IPS-18c (cell line): ENCODE results near the gene AMZ1.

Experiments
- H3K4me3 ChIP-seq: 2 replicates; pipeline ENCODE4 v1.7.0; 2013; ENCODE audit warnings: low read depth, mild to moderate bottlenecking, low read length, moderate library complexity; ENCODE audit not compliant: insufficient read depth
- H3K9me3 ChIP-seq: one replicate; pipeline ENCODE4 v1.6.1; 2013; ENCODE audit warnings: mild to moderate bottlenecking, low read length, moderate library complexity; ENCODE audit not compliant: control insufficient read depth, insufficient read depth

The AMZ1 gene, protein sequence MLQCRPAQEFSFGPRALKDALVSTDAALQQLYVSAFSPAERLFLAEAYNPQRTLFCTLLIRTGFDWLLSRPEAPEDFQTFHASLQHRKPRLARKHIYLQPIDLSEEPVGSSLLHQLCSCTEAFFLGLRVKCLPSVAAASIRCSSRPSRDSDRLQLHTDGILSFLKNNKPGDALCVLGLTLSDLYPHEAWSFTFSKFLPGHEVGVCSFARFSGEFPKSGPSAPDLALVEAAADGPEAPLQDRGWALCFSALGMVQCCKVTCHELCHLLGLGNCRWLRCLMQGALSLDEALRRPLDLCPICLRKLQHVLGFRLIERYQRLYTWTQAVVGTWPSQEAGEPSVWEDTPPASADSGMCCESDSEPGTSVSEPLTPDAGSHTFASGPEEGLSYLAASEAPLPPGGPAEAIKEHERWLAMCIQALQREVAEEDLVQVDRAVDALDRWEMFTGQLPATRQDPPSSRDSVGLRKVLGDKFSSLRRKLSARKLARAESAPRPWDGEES

DNA sequence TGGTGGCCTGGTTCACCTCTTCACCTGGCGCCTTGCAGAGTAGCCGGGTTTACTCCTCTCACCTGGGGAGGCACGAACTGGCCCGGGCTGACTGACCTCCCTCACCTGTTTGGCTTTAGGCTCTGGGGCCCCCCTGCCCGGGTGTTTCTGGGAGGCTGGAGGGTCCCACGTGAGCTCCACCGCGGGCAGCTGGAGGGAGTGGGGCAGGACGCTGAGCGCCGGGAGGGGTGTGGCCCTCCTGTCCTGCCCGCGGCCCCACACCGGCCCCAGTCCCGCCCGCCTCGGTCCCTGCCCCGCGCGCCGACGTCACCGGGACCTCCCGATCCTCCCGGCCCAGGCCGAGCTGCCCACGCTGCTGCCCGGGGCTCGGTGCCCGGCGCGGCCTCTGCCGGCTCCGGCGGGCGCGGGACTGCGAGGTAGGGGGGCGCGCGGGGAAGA lies at the start of gene AMZ1:
TSS of gene AMZ1 (plus strand) at position 322 of the 438 bp plus-strand sequence. CDS start 12,250 bp downstream, outside the sequence.
- H3K9me3 ChIP-seq = no peaks in the 10 kb centered on the region
- H3K4me3 ChIP-seq = peak within 1 kb of the TSS; percentile 50

DNA sequence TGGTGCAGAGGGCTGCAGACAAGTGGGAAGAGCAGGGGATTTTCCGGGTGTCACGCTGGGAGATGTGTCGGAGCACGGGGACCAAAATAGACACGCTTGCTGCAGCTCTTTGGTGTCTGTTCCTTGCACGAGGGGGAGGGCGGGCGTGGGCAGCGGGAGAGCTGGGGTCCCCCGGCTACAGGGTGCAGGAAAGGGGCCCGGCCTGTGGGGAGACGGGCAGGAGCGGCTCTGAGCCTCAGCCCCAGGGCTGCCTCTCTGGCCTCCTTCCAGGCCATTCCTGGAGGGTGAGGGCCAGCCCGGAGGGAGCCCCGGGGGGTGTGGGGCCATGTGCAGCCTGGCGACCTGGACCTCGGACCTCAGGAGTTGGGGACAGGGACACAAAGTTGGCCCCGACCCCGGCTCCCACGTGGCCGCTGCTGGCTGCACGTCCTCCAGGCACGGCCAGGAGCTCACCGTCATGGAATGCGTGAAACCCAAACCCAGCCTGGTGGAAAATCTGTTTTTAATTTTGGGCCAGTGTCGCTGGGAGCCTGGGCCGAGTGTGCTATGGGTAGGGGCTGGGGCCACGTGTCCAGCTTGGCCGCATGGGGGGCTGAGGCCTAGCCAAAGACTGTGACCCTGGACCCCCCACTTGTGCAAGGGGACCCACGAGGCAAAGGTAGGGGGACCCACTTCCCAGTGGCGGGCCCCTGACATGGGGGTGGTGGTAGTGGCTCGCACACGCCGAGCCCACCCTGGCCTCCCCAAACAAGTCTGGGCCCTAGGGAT lies 49.6 kb upstream of the AMZ1 start:
- Histone ChIP-seq H3K9me3 (no peaks in the 10 kb centered on the region), H3K4me3 (no peak overlapping the region)

DNA sequence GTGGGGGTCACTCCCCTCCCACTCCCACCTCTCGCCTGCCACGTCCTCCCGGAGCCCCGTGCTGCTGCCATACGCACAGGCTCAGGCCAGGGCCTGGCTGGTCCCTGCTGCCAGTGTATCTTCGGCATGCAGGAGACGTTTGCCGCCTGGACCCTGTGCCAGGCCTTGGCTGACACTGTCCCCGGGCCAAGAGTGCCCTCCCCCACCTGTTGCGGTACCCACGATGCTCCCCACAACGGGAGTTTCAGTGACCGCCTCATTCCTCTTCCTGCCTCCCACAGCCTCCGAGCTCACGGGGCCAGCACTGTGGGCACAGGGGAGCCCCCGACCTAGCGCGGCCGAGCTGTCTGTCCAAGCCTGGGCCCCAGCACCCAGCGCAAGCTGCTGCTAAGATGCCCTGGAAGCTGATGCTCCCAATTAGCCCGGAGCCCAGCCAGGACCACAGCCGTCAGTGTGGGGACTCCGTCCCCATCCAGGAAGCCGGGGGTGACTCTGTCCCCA lies 48.8 kb upstream of the AMZ1 start:
- Histone ChIP-seq H3K9me3 (no peaks in the 10 kb centered on the region), H3K4me3 (no peak overlapping the region)

DNA sequence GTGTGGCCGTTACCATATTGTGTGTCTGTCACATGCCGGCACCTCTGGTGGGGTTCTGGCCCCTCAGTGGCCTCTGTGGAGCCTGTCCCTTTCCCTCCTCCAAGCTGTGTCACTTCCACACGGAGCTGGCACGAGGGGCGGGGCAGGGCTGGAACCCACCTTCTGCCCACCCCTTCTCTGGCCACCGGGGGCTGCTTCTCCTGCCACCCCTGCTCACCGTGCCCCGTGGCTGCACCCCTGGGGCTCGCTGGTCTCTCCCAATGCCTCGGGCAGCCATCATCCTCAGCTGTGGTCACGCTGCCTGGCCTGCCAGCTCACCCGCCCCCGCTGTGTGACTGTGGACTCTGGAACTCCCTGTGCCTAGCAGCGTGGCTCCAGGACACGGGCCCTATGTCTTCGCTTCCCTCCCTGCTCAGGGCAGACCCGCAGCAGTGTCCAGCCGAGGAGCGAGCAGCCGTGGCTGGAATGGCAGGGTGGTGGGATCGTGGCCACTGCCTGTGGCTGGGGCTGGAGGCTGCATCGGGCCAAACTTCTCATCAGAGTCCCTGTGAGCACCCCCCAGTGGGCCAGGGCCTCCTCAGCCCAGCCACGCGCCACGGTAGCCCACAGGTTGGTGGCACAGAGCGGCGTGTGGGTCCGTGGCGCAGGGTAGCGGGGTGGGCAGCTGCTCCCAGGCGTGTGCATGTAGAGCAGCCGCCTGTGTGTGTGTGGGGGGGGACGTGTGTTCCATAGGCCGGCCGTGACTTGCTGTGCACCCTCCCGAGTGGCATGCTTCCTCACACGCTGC lies 48.1 kb upstream of the AMZ1 start:
- Histone ChIP-seq H3K4me3 (no peak overlapping the region), H3K9me3 (no peaks in the 10 kb centered on the region)

DNA sequence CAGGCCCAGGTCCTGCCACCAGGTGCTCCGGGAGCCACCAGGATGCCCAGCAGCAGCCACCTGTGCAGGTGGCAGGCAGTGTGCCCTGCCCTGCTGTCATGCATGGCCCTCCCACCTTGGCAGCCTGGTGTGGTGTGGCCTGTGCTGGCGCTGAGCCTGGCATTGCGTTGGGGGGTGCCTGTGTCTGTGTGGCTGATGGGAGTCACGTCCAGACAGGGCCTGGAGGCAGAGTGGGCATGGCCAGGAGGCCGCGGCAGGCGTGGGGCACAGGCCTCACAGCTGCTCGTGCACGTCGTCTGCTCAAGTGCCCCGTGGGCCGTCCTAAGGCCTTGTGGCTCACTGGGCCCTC lies 47.5 kb upstream of the AMZ1 start:
- H3K4me3 ChIP-seq = no peak overlapping the region; the same call in 1 of the 2 replicates
- H3K9me3 ChIP-seq = no peaks in the 10 kb centered on the region

DNA sequence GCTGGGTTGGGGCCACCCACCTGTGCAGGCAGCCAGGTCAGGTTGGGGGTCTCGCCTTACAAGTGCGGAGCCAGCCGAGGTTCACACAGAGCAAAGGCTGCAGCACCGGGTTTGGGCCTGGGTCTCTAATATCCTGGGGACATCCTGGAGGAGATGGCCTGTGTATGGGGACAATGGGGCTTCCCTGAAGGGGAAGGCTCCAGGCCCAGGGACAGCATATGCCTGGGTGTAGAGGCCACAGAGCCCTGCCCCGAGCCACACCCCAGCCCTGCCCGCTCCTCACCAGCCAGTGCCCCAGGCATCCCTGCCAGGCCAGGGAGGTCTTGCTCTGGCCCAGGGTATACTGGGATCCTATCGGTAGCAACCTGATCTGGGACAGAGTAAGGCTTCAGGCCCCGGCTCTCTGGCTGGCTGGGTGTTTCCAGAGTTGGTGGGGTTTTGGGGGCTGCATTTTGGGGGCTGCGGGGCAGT lies 47.1 kb upstream of the AMZ1 start:
- Histone ChIP-seq H3K4me3 (no peak overlapping the region), H3K9me3 (no peaks in the 10 kb centered on the region)

DNA sequence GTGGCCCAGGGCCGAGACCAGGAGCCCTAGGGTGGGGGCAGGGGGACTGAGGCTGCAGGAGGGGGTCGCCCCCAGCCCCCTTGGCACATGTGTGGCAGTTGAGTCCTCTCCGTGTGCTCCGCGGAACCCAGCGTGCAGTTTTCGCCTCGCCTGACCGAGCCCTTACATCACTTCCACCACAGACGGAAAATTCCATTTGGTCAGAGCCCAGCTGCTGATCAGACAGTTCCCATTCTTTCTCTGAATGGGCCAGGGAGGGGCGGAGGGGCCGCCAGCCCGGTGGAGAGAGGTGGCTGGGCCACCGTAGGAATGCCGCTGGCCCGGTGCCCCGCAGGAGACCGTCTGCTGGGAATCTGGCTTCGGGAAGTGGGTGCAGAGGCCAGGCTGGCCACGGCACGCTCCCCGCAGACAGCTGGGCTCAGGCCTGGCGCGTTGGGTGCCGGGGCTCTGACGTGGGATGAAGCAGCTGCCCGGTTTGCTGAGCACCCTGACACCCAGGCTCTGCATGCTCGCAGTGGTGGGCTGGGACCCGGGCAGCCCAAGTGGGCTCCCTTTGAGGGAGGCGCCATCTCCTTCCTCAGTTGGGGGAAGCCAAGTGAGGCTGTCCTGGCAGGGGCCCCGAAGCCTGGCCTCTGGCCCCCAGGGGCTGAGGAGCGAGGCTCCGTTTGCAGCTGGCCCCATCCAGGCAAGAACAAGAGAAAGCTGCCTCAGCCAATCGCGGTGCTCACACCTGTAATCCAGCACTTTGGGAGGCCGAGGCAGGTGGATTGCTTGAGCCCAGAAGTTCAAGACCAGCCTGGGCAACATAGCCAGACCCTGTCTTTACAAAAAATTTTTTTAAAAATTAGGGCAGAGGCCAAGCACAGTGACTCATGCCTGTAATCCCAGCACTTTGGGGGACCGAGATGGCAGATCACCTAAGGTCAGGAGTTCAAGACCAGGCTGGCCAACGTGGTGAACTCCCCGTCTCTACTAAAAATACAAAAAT lies 46.3 kb upstream of the AMZ1 start:
- Histone ChIP-seq H3K4me3 (no peak overlapping the region), H3K9me3 (no peaks in the 10 kb centered on the region)

DNA sequence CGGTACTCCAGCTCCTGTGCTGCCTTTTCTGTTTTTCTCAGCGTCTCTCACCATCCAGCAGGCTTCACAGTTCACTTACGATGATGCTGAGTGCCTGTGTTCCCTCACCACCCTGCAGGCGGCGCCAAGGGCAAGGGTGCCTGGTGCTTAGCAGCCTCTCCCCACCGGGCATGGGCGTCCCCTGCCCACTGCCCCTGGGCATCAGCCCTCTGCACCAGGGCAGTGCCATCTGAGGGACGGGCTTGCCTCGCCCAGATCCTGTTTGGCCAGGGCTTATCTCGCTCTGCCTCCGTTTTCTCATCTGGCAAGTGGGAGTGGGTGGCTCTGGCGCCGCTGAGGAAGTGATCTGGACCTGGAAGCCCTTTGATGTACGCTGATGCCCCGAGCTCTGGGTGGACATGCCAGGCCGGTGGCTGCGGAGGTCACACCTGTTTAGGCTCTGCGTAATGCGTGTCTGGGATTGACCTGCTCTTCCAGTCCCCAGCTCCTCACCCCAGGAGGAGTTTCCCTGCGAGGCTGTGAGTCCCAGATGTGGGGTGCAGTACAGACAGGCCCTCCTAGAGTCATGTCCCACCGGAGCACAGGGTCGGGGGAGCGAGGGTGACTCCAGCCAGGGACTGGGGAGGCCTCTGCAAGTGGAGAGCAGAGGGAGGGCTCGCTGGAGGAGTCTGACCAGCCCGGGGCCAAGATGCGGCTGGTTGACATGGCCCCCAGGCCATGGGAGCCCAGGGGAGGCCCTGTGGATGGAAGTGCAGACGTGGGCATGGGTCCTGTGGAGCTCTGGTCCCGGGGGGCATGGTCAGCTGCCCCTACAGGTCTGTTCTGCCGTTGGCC lies 44.4 kb upstream of the AMZ1 start:
- Histone ChIP-seq H3K4me3 (no peak overlapping the region), H3K9me3 (no peaks in the 10 kb centered on the region)

DNA sequence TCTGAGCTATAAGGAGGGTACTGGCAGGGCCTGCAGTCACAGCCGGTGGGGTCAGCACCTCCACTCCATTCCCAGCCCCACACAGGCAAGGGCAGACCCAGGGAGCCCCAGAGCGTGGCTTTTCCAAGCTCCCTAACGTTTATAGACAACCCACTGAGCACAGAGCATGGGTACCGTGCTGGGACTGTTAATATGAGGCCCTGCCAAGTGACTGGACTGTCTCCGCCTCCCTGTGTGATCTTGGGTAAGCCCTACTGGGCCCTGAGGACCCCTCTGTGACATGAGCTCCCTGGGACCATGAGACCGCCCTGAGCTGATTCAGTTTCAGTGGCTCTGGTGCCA lies 43.8 kb upstream of the AMZ1 start:
- H3K9me3 ChIP-seq = no peaks in the 10 kb centered on the region
- no peak overlapping the region for H3K4me3 ChIP-seq

DNA sequence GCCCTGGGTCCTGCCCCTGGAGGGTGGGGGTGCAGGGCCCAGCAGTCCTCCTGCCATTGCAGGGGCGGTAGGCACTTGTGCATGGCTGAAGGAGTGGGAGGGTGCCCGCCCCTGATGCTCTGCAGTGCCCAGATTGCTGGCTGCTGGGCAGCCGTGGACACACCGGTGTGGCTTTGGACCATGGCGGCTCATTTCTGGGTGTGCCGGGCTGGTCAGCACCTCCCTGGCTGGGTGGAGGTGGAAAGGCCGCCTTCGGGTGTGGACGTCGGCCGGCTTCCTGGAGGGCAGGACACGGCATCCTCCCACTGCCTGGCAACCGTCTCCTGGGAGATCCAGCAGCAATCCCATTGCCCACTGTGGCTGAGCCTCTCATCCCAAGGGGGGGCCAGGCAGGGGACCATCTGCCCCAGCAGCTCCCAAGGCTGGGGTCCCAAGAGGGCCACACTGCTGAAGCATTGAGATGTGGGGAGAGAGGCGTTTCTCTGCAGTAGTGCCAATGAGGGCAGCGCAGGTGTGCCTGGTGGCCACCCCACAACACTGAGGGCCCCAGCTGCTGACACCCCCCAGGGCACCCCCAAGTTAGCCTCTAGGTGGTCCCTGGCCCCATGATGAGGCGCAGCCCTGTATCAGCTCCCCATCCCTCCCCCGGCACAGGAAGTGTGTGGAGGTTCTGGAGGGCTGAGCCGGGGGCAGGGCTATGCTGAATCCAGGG lies 43.3 kb upstream of the AMZ1 start:
- H3K9me3 ChIP-seq = no peaks in the 10 kb centered on the region
- H3K4me3 ChIP-seq = no peak overlapping the region

DNA sequence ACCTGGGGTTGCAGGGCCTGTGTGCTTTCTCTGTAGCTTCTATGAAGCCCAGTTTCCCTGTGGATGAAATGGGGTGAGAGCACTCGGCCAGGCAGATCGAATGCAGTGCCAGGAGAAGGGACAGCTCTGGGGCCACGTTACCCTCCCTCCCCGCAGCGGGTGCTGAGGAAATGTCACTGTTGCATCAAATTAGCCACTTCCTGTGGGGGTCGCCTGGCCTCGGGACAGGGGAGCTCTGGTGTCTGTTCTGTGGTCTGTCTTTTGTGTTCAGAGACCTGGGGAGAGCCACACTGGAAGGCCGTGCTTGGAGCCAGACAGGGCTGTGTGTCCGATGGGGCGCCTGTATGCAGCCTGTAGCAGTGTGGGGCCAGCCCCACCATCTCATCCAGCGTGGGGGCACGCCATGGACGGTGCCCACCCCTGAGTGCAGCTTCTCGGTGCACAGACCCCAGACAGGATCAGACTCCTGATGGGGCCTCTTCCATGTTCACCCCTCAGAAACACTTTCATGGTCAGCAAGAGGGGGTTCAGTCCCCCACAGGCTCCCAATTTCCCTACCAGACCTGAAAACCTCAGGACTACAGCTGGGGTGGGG lies 42.6 kb upstream of the AMZ1 start:
- Histone ChIP-seq H3K4me3 (no peak overlapping the region), H3K9me3 (no peaks in the 10 kb centered on the region)

DNA sequence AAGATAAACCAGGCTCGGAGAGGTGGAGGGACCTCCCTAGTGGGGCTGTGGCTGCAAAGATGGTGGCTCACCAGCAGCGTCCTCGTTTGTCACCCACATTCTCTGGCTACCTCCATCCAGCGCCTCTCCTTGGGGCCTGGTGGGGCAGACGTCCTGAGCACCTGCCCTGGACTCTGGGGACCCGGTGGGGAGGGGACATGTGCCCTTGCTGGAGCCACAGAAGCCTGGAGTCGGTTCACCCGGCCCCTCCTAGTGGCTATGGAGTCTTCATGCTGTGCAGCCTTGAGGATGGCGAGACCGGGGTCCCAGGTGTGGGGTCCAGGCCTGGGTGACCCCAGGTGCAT lies 41.7 kb upstream of the AMZ1 start:
- Histone ChIP-seq H3K9me3 (no peaks in the 10 kb centered on the region), H3K4me3 (no peak overlapping the region)

DNA sequence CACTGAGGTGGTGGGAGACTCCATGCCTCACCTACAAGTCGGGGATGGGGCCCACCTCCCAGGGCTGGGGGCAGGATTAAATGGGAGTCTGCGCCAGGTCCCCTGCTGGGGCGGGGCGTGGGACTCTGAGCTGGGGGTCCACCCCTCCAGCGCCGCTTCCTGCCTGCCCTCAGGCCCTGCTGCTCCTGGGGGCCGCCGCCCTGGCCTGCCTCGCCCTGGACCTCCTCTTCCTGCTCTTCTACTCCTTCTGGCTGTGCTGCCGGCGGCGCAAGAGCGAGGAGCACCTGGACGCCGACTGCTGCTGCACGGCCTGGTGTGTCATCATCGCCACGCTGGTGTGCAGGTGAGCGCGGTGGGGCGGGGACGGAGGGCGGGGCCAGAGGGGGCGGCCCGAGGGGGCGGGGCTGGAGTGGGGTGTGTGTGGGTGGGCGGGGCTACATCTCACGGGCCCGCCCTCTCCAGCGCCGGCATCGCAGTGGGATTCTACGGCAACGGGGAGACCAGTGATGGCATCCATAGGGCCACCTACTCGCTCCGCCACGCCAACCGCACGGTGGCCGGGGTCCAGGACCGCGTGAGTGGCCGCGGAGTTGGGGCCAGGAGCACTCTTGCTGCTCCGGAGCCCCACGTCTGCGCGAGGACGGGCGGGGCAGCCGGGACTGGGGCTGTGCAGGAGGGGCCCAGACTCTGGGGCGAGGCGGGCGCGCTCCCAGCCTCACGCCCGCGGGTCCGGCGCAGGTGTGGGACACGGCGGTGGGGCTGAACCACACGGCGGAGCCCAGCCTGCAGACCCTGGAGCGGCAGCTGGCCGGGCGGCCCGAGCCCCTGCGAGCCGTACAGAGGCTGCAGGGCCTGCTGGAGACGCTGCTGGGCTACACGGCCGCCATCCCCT lies 41.1 kb upstream of the AMZ1 start:
- Histone ChIP-seq H3K9me3 (no peaks in the 10 kb centered on the region), H3K4me3 (no peak overlapping the region)

DNA sequence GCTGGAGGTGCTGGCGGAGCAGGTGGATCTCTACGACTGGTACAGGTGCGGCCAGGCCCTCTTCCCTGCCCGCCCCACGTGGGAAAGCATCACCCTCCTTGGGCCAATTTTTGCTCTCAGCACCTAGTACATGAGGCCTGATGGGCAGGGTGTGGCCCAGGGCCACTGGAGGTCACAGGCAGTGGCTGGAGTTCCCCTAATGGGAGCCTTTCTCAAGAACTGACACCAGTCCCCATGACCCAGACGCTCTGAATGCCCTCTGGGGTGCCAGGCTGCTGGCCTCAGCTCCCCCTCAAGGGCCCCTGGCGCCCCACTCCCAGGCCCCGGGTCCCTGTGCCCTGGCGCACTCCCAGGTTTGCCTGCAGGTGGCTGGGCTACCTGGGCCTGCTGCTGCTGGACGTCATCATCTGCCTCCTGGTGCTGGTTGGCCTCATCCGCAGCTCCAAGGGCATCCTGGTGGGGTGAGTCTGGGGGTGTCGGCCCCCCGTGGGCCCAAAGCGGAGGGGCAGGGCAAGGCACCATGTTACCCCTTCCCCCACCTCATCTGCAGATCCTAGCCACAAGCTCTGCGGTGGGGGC lies 40.3 kb upstream of the AMZ1 start:
- no peaks in the 10 kb centered on the region for H3K9me3 ChIP-seq
- no peak overlapping the region for H3K4me3 ChIP-seq
